Smooth muscle cell (in vitro differentiated cells): Measurements from ENCODE around the gene SPDL1. TPM values are rescaled to one million over a fixed set of nuclear protein-coding genes. Genes with fewer than 3 reads are reported as not detected.

ENCODE experiments used
- DNase-seq: peaks from one replicate; lab custom pipeline; 2025; ENCODE audit not compliant: unreplicated experiment; lab: John Stamatoyannopoulos, UW
- H2AFZ ChIP-seq: fragments of 200-600 bp; sonication (generic); 2 replicates; pipeline ENCODE4 v1.6.0; 2016; ENCODE audit warnings: antibody characterized with exemption, low read depth, mild to moderate bottlenecking
- H3F3A ChIP-seq: fragments of 200-600 bp; sonication (generic); 2 replicates; pipeline ENCODE4 v1.6.0; 2017; ENCODE audit warnings: antibody characterized with exemption, low read depth
- H3K27ac ChIP-seq: fragments of 200-600 bp; sonication (generic); 2 replicates; pipeline ENCODE4 v1.5.1; 2016; ENCODE audit warnings: low read depth, mild to moderate bottlenecking
- H3K27me3 ChIP-seq: fragments of 200-600 bp; sonication (generic); 2 replicates; pipeline ENCODE4 v1.6.1; 2016; ENCODE audit warnings: low read depth, mild to moderate bottlenecking
- H3K36me3 ChIP-seq: fragments of 200-600 bp; sonication (generic); 2 replicates; pipeline ENCODE4 v1.5.1; 2016; ENCODE audit warnings: low read depth
- H3K4me1 ChIP-seq: fragments of 200-600 bp; sonication (generic); 2 replicates; pipeline ENCODE4 v1.5.1; 2016; ENCODE audit warnings: low read depth
- H3K4me2 ChIP-seq: fragments of 200-600 bp; sonication (generic); 2 replicates; pipeline ENCODE4 v1.6.0; 2016; ENCODE audit warnings: mild to moderate bottlenecking
- H3K4me3 ChIP-seq: fragments of 200-600 bp; sonication (generic); 2 replicates; pipeline ENCODE4 v1.5.1; 2016; ENCODE audit warnings: mild to moderate bottlenecking
- H3K79me2 ChIP-seq: fragments of 200-600 bp; sonication (generic); 2 replicates; pipeline ENCODE4 v1.6.0; 2016; ENCODE audit warnings: low read depth, mild to moderate bottlenecking
- H3K9ac ChIP-seq: fragments of 200-600 bp; sonication (generic); 2 replicates; pipeline ENCODE4 v1.6.0; 2016; ENCODE audit warnings: low read depth
- H3K9me3 ChIP-seq: fragments of 200-600 bp; sonication (generic); replicated peaks from 2 replicates; pipeline ENCODE4 v1.5.1; 2016; ENCODE audit warnings: low read depth
- H4K20me1 ChIP-seq: fragments of 200-600 bp; sonication (generic); 2 replicates; pipeline ENCODE4 v1.6.0; 2016; ENCODE audit warnings: low read depth
- WGBS: methylation state at CpG from one replicate; pipeline ENCODE4 v1.1.7; 2016; ENCODE audit warnings: low lambda C conversion rate; 5-methylcytosine and 5-hydroxymethylcytosine counted together
- polyA plus RNA-seq: library from polyadenylated mRNA; unstranded; fragments of >200 nt; fragmentation: Nextera tagmentation; extraction: Ambion mirVana; gene quantifications from 2 replicates; pipeline ENCODE4 v1.2.1, GENCODE V29; 2016
- total RNA-seq: library from RNA; depleted of rRNA; stranded (reverse); fragments of >200 nt; gene quantifications from 2 replicates; pipeline ENCODE4 v1.2.3, GENCODE V29; 2014
- TF ChIP-seq, protein P1 (sequence below): fragments of 200-600 bp; sonication (generic); IDR thresholded peaks from 2 replicates; pipeline ENCODE4 v1.5.1; 2017; ENCODE audit warnings: borderline replicate concordance, mild to moderate bottlenecking, antibody characterized with exemption; ENCODE audit not compliant: insufficient read depth, poor library complexity, severe bottlenecking

The SPDL1 gene
- total and polyA plus RNA-seq, 2 experiments from 2014 or later: 28.0 to 75.2 TPM

DNA sequence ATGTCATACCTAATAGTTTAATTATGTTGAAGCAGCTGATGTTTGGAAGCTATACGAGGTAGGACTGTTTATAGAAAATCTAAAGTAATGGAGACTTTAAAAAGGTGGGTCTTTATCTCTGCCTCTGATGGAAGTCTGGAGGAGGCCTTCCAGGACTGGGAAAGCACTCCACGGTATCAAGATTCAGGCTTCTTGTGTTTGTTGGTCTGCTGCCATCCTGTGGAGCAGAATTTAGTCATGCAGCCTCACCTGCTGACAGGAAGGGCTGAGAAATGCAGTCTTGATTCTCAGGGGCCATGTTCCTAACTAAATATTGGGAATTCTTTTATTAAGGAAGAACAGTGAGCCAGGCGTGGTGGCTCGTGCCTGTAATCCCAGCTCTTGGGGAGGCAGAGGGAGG is 15.9 kb downstream of the SPDL1 start:
- no peaks in the 10 kb centered on the region for H3K9me3 ChIP-seq
- no peak overlapping the region for H2AFZ ChIP-seq
- H3K79me2 ChIP-seq: no peaks in the 10 kb centered on the region
- H3K4me3 ChIP-seq: no peak overlapping the region
- 98% methylated on average over 4 of the region's 4 CpGs for WGBS
- TF ChIP-seq, protein P1, sequence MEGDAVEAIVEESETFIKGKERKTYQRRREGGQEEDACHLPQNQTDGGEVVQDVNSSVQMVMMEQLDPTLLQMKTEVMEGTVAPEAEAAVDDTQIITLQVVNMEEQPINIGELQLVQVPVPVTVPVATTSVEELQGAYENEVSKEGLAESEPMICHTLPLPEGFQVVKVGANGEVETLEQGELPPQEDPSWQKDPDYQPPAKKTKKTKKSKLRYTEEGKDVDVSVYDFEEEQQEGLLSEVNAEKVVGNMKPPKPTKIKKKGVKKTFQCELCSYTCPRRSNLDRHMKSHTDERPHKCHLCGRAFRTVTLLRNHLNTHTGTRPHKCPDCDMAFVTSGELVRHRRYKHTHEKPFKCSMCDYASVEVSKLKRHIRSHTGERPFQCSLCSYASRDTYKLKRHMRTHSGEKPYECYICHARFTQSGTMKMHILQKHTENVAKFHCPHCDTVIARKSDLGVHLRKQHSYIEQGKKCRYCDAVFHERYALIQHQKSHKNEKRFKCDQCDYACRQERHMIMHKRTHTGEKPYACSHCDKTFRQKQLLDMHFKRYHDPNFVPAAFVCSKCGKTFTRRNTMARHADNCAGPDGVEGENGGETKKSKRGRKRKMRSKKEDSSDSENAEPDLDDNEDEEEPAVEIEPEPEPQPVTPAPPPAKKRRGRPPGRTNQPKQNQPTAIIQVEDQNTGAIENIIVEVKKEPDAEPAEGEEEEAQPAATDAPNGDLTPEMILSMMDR: no peak
- DNase-seq: no peak
- H4K20me1 ChIP-seq: no peaks in the 10 kb centered on the region
- no peaks in the 10 kb centered on the region for H3F3A ChIP-seq
- H3K4me1 ChIP-seq: no peaks in the 10 kb centered on the region
- H3K9ac ChIP-seq: no peak overlapping the region
- no peak overlapping the region for H3K27ac ChIP-seq
- no peak overlapping the region for H3K4me2 ChIP-seq
- H3K27me3 ChIP-seq: no peaks in the 10 kb centered on the region
- H3K36me3 ChIP-seq: peaks cover 40% of the 10 kb centered on the region

- Histone ChIP-seq H3K9me3 (no peaks in the 10 kb centered on the region), H2AFZ (no peak overlapping the region), H3K4me3 (no peak overlapping the region), H3K79me2 (no peaks in the 10 kb centered on the region), H3K27ac (no peak overlapping the region), H3K9ac (no peak overlapping the region), H3F3A (no peaks in the 10 kb centered on the region), H3K27me3 (no peaks in the 10 kb centered on the region), H3K4me1 (no peaks in the 10 kb centered on the region), H3K36me3 (peaks cover 20% of the 10 kb centered on the region), H4K20me1 (no peaks in the 10 kb centered on the region), H3K4me2 (no peak overlapping the region)
- TF ChIP-seq, protein P1: no peak
- no peak for DNase-seq
Measured at GRCh38 chr5:169602535-169602934, 19.0 kb downstream of the SPDL1 start.

DNA sequence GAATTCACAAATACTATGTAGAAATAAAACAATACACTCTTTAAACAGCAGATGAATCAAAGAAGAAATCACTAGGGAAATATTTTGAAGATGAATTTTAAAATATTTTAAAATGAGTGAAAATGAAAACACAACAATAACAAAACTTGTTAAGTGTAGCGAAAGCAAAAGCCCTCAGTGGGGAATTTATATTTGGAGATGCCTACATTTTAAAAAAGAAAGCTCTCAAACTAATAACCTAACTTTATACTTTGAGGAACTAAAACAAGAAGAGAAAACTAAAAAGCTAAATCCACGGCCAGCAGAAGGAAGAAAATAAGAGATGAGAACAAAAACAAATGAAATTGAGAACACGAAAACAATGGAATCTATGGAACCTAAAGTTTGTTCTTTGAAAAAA is 22.7 kb downstream of the SPDL1 start:
- no peaks in the 10 kb centered on the region for H3K27me3 ChIP-seq
- no peak overlapping the region for H2AFZ ChIP-seq
- no peak for DNase-seq
- H3K9me3 ChIP-seq: no peaks in the 10 kb centered on the region
- no peak overlapping the region for H3K9ac ChIP-seq
- no peaks in the 10 kb centered on the region for H3F3A ChIP-seq
- WGBS: 94% methylated on average over 3 of the region's 3 CpGs
- no peaks in the 10 kb centered on the region for H4K20me1 ChIP-seq
- no peak overlapping the region for H3K27ac ChIP-seq
- TF ChIP-seq, protein P1: no peak
- H3K36me3 ChIP-seq: peaks cover 5% of the 10 kb centered on the region
- no peaks in the 10 kb centered on the region for H3K4me1 ChIP-seq
- H3K4me2 ChIP-seq: no peak overlapping the region
- H3K4me3 ChIP-seq: no peak overlapping the region
- H3K79me2 ChIP-seq: no peaks in the 10 kb centered on the region

GRCh38 chr5:169607882-169608281 is 24.3 kb downstream of the SPDL1 start:
- H3K27me3 ChIP-seq: no peaks in the 10 kb centered on the region
- H3K79me2 ChIP-seq: no peaks in the 10 kb centered on the region
- no peak overlapping the region for H2AFZ ChIP-seq
- no peaks in the 10 kb centered on the region for H3F3A ChIP-seq
- H3K27ac ChIP-seq: no peak overlapping the region
- H3K4me3 ChIP-seq: no peak overlapping the region
- no peaks in the 10 kb centered on the region for H3K36me3 ChIP-seq
- no peaks in the 10 kb centered on the region for H4K20me1 ChIP-seq
- H3K9me3 ChIP-seq: peaks cover 3% of the 10 kb centered on the region
- 94% methylated on average over 2 of the region's 2 CpGs for WGBS
- TF ChIP-seq, protein P1: no peak
- H3K4me2 ChIP-seq: no peak overlapping the region
- no peak for DNase-seq
- H3K4me1 ChIP-seq: no peaks in the 10 kb centered on the region
- H3K9ac ChIP-seq: no peak overlapping the region
